Fibroblast of skin of right quadriceps (primary cell): ENCODE data around the gene ITPKB.
"Not testable (repeated sequence)": the region's sequence is repeated elsewhere in the genome, so short reads cannot be mapped to it uniquely, and the experiment has no call there.

ENCODE experiments used
- DNase-seq: peaks from one replicate; pipeline ENCODE4 v3.0.0-alpha.2; 2013

ITPKB gene

DNA sequence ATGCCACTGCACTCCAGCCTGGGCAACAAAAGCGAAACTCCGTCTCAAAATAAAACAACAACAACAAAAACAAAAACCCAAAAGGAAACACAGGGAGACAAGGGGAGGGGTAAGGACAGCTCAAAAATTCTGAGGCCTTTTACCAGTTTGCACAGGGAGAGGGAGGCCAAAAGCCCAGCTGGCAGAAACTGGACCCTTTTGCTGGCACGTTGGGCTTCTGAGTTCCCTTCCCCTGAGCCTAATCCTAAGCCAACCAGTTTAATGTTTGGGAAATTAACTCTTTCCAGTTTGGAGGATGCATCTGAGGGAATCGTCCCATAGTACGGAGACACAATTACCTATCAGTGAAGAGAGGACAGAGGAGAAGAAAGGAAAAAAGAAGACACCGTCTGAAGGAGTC lies 127.1 kb downstream of the ITPKB start:
- DNase-seq = not testable (repeated sequence)

DNA sequence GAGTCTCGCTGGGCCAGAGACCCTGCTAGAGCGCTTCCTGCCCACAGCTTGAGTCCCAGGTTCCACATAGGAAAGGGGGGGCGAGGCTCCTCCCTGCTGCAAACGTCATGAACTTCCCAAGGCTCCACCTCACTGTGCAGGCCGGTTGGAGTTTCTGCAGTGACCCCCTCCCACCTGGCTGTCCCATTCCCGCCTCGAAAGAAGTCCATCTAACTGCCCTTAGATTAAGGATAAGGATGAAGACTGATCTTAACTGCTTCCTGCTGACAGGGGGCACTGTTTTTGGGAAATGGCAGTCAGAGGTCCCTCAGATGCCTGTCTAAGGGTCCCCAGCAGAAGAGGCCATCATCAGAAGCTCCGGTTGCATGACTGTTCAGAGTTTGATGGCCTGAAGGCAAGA lies 127.8 kb downstream of the ITPKB start:
- DNase-seq = no peak

DNA sequence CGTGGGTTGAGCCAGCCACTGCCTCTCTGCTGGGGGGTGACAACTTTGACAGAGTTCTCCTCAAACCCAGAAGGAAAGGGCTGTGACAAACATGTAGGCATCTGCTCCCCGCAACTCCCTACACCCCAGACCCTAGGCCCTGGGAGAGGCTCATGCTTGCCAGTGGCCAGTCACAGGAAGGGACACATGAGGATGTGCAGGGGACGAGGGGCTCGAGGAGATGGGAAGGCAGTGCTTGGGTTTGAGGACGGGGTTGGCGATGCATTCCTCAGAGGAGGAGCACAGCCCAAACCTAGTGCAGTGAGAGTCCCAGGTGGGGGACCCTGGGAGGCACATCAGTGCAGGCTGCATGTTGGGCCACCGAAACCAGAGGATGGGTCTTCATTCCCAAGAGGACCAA lies 128.4 kb downstream of the ITPKB start:
- DNase-seq = no peak

DNA sequence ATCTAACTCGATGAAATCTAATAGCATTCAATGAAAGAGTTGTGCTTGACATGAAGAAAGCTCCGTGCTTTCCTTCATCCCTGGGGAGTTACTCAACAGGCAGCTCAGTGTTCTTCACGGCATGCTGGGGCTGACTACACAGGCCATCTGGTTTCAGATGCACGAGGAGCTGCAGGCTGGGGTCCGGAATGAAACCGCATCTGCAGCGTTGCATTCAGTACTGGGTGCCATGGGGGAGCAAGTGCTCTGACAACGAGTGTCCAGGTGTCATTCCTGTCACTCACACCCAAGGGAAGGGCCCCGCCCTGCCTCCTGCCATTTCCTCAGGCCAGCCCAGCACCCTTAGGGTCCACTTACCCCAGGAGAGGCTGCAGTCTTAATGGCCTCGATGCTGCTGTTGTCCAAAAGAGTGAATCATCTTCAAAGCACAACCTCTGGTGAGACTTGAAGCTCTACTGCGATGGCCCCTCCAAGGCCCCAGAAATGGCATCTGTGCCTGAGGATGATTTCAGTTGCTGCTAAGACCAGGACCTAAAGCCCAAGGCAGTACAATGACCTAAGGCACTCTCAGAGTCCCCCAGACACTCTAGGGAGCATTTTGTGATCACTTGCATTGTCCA lies 129.1 kb downstream of the ITPKB start:
- DNase-seq = no peak

DNA sequence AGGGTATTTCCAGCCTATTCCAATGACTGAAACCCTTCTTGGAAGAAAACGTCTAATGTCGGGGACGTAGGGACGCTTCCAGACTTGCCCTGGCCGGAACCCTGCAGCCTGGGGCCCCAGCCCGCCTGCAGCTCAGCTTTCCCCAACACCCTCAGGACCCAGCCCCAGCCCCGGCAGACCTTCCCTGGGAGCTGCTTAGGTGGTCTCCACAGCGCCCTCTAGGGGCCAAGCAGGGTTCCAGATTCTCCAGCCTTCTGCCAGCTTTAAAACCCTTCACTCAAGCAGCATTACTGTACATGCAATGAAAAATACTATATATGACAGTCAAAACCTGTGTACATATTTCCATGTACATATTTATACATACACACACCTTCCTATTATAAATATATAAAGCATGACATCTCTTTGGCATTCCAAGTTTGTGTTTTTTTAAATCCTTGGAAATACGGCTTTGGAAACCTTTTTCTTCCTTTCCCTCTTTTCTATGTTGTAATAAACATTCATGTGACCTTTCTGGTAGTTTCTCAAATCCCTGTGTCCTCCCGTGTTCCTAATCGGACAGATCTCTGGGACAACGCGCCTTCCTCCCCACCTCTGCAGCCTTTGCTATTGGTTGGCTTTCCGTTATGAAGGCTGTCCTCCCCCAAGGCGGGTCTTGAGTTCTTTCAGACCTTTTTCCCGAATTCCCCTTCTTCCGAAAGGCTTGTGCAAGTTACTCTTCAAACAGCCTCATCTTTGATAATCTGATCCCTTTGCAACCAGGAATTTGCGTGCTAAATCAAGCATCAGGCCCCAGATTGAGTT lies 130.2 kb downstream of the ITPKB start:
- DNase-seq = peak; percentile 40

DNA sequence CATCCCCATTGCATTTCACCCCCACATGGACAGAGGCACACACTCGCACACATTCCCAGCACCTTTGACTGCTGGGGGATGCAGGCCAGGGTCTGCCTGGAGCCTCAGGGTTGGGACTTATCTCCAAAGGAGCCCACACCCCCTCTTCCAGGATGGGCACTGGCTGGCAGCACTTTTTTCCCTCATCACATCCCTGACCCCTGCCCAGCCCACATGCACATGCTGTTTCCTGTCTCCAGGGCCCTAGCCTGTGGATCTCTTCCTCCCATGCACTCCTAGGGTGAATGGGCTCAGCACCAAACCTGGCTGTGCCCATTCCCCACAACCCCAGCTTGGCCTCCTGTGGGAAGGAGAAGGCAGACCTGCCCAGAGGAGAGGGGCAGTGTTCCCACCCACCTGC lies 131.3 kb downstream of the ITPKB start:
- DNase-seq = no peak

DNA sequence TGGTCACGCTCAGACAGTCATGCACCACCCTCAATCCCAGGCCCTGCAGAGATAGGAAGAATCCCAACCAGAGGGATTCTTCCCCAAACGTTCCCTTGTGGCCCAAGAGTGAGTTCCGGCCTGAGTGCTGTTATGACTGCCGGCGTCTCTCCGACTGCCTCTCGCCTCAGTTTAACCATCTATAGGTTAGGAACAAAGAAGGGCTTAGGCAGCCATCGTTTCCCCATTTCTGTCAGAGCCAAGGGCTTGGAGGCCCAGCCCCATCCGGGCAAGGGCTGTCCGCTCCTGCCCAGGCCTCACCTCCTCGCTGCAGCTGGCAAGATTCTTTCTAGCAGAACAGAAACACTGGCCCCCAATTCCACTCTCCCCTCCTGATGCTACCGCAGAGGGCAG lies 131.8 kb downstream of the ITPKB start:
- DNase-seq = no peak

DNA sequence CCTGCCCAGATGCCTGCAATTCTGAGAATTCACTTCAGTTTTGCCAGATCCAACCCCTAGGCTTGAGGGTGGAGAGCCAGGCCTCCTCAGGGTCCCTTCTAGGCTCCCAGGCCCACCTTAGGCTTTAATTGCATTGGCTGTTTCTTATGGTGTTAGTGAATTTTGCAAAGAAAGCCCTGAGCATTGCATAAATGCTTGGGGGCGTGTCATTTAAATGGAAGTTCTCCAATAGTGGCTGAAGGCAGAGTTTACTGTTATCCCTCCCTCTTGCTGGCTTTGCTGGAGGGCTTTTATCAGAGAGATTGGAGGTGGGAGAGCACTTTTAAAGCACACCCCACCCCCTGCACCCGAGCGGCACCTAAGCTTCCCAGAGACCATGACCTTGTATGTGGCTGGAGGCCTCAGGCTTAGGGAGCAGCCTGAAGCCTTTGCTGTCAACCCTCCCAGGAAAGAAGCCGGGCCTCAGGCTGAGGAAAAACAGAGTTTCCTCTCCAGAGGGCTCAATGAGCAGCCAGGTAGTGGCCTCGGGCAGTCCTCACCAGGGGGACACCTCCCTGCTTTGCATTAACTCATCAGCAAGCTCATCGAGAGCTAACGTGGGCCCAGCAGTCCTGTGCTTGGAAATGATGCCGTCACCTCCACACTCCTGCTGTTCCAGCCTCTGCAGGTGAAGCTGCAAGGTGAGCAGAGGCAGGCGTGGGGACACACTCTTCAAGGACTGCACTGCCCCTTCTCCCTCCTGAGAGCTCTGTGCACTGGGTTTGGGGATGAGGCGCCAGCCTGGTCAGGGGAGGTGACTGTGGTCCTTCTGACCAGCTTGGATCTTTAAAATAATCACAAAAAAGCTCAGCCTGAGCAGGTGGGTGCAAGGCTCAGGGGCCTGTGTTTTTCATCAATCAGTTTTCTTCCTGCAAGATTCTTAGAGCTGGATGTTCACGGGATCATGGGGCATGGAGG lies 132.5 kb downstream of the ITPKB start:
- DNase-seq = no peak

DNA sequence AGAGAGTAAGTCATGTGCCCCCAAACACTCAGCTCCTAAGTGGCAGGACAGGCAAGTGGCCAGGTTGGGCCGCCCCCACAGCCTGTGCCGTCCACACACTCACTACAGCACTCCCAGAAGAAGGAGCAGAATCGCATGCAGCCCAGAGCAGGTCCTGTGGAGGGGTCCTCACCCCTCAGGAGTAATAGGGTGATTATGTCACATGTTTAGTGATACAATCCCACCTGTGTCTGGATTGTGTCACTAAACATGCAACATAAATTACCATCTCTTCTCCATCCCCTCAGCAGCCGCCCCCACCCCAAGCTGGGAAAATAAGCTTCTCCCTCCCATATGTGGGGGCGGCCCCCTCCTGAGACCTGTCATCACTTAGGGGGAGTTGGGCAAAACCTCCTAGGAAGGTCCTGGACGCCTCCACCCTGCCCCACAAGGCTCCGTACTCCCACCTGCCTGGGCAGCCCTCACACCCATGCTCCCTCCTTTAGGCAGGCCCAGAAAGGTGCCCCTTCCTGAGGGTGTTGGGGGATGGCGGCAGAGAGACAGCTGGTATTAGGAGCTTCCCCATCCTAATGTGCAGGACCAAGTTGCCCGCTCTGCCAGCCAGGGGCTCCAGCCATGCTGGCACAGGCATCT lies 133.6 kb downstream of the ITPKB start:
- no peak for DNase-seq

DNA sequence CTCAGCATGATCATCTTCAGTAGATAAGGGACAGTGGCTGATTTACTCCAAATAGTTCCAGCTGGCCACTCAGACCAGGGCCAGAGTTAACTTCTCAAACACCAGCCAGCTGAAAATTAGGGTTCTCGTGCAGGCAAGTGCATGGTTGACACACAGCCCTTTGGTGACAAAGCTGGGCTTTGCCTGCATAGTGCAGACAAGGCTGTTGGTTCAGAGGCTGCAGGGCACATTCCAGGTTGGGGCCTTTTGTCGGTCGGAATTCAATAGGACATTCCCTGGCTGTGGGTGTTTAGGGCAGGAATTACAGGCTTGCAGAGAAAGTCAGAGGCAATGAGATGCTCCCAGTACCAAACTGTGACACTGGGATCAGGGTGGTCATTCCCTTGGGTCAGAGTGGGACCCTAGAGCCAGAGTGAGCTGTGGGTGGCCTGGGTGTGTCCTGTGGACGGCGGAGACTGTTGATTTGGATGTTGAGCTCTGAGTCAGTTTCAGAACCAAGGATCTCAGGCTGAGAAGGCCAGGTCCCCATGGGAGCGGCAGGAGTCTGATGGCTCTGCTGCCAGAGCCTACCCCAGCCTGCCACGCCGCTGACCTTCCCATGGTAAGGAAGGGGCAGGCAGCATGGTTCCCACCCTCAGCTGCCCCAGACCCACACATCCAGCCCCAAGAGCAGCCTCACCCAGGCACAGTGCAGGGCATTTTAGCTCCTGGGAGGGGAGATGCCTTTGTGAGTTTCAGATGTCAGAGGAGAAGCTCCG lies 134.3 kb downstream of the ITPKB start:
- no peak for DNase-seq

DNA sequence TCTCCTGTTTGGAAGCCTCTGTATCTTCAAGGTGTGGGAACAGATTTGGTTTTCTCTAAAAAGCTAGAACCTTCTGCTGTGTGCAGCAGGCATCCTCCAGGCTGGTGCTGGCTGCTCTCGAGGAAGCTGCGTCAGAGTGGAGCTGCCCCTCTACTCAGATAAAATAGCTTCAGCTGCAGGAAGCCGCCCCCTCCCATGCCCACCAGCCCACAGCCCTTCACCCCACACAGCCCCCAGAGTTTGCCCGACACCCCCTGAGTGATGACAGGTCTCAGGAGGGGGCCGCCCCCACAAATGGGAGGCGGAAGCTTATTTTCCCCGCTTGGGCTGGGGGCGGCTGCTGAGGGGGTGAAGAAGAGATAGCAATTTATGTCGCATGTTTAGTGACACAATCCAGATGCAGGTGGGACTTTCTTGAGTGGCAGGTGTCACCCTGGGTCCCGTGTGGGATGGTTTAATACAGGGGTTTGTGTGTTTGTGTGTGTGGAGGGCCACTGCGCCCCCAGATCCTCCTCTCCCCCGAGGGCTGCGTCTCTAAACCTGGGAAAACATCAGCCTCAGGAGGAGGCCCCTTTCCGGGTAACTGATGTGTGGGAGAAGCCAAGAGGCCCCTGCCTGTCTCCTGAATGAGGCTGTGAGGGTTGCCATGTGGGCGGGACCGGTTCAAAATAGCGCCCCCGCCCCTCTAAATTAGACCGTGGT lies 135.1 kb downstream of the ITPKB start:
- DNase-seq = no peak

DNA sequence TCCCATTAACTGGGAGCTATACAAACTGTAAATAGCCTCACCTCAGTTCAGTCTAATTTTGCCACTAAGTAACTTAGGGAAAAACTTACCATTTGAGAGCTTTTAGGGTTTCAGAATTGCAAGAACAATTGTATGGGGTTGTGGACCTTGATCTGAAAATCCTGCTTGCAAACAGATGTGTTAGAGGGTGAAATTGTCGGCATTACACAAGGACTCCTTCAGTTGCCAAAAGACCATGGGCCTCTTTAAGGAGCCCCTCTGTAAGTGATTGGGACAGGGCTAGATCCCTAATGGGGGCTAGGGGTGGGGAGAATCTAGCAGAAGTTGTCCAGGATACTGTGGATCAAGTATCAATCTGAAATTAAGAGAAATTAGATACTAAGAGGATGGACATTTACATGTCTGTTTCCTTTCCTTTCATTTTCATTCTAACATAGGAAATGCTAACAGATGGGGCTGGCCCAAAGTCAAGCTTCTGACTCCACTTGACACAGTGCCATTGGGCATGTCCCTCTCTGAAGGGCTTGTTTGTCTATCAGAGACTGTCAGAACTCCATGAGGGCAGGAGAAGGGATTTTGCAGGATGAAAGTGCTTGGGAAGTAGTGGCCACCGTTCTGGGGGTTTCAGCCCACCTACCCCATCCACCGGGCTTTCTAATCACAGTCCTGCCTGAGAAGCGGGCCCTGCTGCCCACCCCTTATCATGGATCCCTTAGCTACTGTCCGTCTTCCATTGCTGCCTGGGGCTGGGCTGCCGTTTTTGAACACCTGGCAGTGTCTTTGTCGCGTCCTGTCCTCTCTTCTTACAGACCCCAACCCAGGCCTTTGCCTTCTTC lies 135.8 kb downstream of the ITPKB start:
- DNase-seq = peak; percentile 47

DNA sequence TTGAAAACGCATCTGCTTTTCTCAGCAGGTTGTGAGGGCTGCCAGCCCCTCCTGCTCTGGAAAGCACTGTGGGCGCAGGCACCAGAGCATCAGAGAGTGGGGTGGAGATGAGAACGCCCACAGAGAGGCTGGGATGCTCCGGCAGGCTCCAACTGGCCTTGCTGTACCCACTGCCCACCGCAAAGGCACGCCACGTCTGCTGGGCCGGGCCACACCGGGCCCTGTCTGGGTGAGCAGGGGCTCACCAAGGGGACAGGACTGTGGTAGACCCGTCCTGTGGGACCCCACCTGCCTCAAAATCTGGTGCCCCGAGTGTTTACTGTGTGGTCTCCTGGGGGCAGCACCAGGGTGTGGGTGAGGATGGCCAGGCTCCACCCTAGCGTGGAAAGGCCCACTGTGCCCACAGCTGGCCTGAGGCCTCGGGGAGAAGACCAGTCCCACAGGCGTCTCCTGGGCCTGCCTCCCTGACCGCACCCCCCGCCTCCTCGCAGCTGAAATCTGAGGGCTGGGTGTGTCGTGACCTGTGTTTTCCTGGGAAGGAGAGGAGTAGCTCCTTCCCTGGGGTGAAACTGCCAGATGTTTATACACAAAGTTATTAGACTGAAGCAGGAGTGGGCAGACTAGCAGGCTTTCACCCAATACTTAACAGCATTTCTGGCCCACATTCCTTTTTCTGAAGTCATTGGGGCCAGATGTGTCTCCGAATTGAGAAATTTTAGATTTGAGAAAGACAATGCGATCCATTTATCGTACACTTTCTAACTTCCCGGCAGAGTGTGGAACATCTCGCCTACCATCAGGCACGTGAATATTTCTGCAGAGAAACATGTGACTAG lies 136.7 kb downstream of the ITPKB start:
- DNase-seq = peak; percentile 71

DNA sequence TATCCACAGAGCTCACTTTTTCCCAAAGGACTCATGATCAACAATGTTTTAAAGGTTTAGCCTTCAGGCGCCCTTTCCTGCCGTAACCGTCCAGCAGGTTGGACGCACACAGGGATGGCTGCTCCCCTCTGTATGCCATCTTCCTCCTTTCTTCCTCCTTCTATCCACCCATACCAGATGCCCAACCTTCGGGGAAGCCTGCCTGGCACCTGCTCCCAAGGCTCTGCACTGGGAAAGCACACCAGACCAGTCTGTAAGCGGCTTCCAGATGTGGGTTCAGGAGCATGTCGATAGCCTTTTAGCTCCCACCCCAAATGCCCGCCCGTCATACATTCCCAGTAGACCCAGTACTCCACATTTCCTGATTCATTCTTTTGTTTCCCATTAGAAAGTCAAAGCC lies 137.6 kb downstream of the ITPKB start:
- no peak for DNase-seq

DNA sequence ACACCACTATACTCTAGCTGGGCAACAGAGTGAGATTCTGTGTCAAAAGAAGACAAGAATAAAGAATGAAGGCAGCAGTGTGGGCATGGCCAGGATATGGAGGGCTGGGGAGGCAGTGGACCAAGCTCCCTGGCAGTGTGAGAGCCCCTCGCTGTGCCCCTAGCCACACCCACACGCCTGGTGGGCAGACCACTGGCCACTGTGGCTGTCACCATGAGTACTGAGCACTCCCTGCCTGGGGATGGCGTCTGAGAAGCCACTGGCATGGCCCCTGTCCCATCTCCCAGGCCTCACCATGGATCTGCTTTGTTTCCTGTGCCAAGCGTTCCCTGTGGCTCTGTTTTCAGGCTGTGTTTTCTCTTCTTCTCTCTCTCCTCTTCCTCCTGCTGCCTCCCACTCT lies 138.8 kb downstream of the ITPKB start:
- DNase-seq = no peak

DNA sequence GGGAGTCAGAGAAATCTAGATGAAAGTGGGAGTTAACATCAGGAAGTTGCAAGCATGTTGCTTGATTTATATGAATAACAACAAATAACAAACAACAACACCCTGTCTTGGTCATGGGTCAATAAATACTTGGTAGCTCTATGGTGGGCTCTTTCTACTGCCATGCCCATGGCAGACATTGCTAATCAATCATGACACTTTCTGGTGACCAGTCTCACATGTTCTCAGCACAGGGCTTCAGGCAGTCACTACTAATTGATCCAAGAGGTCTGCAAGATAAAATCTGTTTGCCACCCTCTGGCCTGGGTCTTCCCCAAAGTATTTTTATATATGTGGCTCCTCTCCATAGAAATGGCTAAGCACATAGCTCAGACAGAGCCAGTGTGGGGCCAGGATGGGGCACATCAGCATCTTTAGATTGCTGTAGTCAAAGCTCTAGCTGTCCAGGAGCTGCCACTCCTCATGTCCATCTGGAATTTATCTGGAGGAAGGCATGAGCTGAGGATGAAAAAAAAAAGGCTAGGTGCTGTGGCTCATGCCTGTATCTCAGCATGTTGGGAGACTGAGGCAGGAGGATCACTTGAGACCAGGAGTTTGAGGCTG lies 139.3 kb downstream of the ITPKB start:
- no peak for DNase-seq

DNA sequence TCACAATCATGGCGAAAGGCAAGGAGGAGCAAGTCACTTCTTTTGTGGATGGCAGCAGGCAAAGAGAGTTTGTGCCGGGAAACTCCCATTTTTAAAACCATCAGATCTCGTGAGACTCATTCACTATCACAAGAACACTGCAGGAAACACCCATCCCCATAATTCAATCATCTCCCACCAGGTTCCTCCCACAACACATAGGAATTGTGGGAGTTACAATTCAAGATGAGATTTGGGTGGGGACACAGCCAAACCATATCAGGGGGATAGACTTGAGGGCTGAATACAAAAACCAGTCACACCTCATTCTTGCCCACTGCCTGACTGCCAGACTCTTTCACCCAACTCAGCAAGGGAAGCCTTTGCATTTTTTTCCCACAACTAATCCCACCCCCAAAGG lies 140.1 kb downstream of the ITPKB start:
- not testable (repeated sequence) for DNase-seq

DNA sequence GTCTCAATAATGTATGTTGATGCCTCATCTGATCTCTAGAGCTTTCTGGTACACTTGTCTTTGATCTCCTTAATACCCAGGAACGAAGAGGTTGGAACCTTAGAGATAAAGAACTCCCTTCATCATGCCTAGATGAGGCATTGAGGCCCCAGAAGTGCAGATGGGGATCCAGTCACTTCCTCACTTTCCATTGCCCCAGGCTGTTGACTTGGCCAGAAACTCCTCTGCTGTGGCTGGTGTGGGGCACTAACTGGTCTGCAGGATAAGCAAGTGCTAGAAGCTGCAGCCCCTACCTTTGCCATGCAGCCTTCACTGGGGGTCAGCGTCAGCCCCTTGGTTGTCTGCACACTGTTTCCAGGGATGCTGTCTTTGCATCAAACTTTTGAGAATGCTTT lies 140.6 kb downstream of the ITPKB start:
- DNase-seq = no peak
